ENCODE data around the gene TREML4. TPM values are rescaled to one million over a fixed set of nuclear protein-coding genes. Genes with fewer than 3 reads are reported as not detected.

The TREML4 gene
- total RNA-seq, 1 donor from 2014 or later: not detected

GRCh38 chr6:41278699-41279405 is 50.7 kb downstream of the TREML4 start:
- FAIRE-seq: no peak
- DNase-seq (ENCODE audit: low spot score in 2 of 2): no peak

GRCh38 chr6:41280381-41281057 is 52.4 kb downstream of the TREML4 start:
- FAIRE-seq (no peak), DNase-seq (ENCODE audit: low spot score in 2 of 2) (no peak)

- no peak for FAIRE-seq
Measured at GRCh38 chr6:41283600-41283999, 55.5 kb downstream of the TREML4 start.

GRCh38 chr6:41284726-41285125 is 56.6 kb downstream of the TREML4 start:
- no peak for FAIRE-seq
- no peak for DNase-seq (ENCODE audit: low spot score in 2 of 2)

More at GRCh38 chr6:41283600-41283999, 55.5 kb downstream of the TREML4 start:
- no peak for DNase-seq (ENCODE audit: low spot score in 2 of 2)

- FAIRE-seq (no peak), DNase-seq (ENCODE audit: low spot score in 2 of 2) (no peak)
Measured at GRCh38 chr6:41286544-41287346, 58.6 kb downstream of the TREML4 start, which contains the start of gene TREM1. Gene TREM1, minus strand, starts transcription at chr6:41286682. Its CDS starts 27 bp downstream, at chr6:41286655.

DNA sequence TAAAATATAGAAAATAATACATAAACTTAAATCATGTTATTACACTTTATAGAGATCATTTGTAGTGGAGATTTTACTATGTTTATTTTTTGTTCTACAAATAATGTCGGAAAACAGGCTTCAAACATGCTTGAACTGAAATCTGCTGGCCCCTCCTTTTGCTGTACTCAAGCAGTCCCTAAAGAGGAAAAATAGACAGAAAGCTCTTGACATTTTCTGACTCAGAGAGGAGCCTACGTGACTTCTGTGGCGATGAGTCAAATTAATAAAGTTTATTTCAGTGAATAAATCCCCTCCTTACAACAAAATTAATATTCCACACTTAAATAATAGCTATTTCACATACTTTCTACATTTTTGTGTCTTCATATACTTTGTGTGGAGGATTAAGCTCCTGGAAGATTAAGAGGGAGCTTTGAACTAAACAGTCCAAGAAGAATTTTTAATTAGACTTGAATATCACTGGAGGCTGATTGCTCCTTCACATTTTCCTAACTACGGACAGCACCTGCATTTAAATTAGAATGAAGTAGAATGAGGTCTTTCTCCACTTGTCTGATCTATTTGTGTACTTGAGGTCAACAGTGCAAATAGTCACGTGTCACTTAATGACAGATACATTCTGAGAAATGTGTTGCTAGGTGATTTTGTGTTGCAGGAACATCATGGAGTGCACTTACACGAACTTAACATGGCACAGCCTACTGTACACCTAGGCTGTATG is 60.0 kb downstream of the TREML4 start:
- no peak for DNase-seq (ENCODE audit: low spot score in 2 of 2)
- FAIRE-seq: no peak

Small RNAs within 50 kb of the gene (small RNA-seq; reads per million reads assigned to genes)
- gene AL391903.2 (not detected), gene AL391903.3 (not detected), gene RNA5SP207 (0.08 reads per million)

Other genes starting within 250 kb of the TREML4 start
- under 0.01 TPM for gene UNC5CL, start 189.1 kb upstream of the TREML4 start, total RNA-seq
- 0.82 TPM for gene TSPO2, start 185.9 kb upstream of the TREML4 start, total RNA-seq
- not detected for gene APOBEC2, start 175.1 kb upstream of the TREML4 start, total RNA-seq
- 6.9 TPM for gene OARD1, start 156.0 kb upstream of the TREML4 start, total RNA-seq
- gene NFYA, start 155.4 kb upstream of the TREML4 start, total RNA-seq: 34.6 TPM
- gene TREML1, start 74.0 kb upstream of the TREML4 start, total RNA-seq: 0.41 TPM
- 4.9 TPM for gene TREM2, start 65.2 kb upstream of the TREML4 start, total RNA-seq
- under 0.01 TPM for gene TREML2, start 27.2 kb upstream of the TREML4 start, total RNA-seq
- not detected for gene TREM1, start 58.3 kb downstream of the TREML4 start, total RNA-seq
- gene NCR2, start 107.3 kb downstream of the TREML4 start, total RNA-seq: not detected

Data from frontal cortex (tissue), 4 donors.